ENCODE results near the gene ZSWIM3.

ZSWIM3 gene

GRCh38 chr20:45921337-45922189, 64.1 kb downstream of the ZSWIM3 start:
- H3K79me2 ChIP-seq (ENCODE audit: insufficient read depth, low read length), result no peaks in the 10 kb centered on the region
- no peak overlapping the region for H2AFZ ChIP-seq (ENCODE audit: low read depth, low read length)
- H3K9me3 ChIP-seq (ENCODE audit: insufficient read depth, low read length, severe bottlenecking), result no peaks in the 10 kb centered on the region
- ATAC-seq (ENCODE audit: insufficient read depth, low read depth), result no peak
- no peaks in the 10 kb centered on the region for H3K36me3 ChIP-seq (ENCODE audit: insufficient read depth, low read length)
- no peak overlapping the region for H3K4me2 ChIP-seq (ENCODE audit: insufficient read depth, low read length)
- no peak for TF ChIP-seq EZH2 (IDR thresholded peaks at IDR 0.05; ENCODE audit: borderline replicate concordance, low read depth, low read length, severe bottlenecking)
- TF ChIP-seq, protein P1, sequence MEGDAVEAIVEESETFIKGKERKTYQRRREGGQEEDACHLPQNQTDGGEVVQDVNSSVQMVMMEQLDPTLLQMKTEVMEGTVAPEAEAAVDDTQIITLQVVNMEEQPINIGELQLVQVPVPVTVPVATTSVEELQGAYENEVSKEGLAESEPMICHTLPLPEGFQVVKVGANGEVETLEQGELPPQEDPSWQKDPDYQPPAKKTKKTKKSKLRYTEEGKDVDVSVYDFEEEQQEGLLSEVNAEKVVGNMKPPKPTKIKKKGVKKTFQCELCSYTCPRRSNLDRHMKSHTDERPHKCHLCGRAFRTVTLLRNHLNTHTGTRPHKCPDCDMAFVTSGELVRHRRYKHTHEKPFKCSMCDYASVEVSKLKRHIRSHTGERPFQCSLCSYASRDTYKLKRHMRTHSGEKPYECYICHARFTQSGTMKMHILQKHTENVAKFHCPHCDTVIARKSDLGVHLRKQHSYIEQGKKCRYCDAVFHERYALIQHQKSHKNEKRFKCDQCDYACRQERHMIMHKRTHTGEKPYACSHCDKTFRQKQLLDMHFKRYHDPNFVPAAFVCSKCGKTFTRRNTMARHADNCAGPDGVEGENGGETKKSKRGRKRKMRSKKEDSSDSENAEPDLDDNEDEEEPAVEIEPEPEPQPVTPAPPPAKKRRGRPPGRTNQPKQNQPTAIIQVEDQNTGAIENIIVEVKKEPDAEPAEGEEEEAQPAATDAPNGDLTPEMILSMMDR (IDR thresholded peaks at IDR 0.05; ENCODE audit: borderline replicate concordance, extremely low read depth, low read length, poor library complexity, severe bottlenecking), result no peak
- H3K27ac ChIP-seq (ENCODE audit: low read length), result no peak overlapping the region
- no peak overlapping the region for H3K9ac ChIP-seq (ENCODE audit: low read depth, low read length)
- no peak overlapping the region for H3K4me3 ChIP-seq (ENCODE audit: low read depth in 1 of 2, low read length in 2 of 2)
- DNase-seq, result no peak
- no peaks in the 10 kb centered on the region for H3K4me1 ChIP-seq (ENCODE audit: insufficient read depth, low read length)
- no peaks in the 10 kb centered on the region for H4K20me1 ChIP-seq (ENCODE audit: insufficient read depth, low read length)
- H3K27me3 ChIP-seq (ENCODE audit: insufficient read depth, low read length, poor library complexity), result peaks cover 11% of the 10 kb centered on the region

GRCh38 chr20:45924391-45925261, 67.2 kb downstream of the ZSWIM3 start:
- no peak for DNase-seq
- Histone ChIP-seq H3K9me3 (ENCODE audit: insufficient read depth, low read length, severe bottlenecking) (no peaks in the 10 kb centered on the region), H3K4me2 (ENCODE audit: insufficient read depth, low read length) (no peak overlapping the region), H3K27me3 (ENCODE audit: insufficient read depth, low read length, poor library complexity) (peaks cover 11% of the 10 kb centered on the region), H4K20me1 (ENCODE audit: insufficient read depth, low read length) (no peaks in the 10 kb centered on the region), H3K36me3 (ENCODE audit: insufficient read depth, low read length) (no peaks in the 10 kb centered on the region), H3K4me1 (ENCODE audit: insufficient read depth, low read length) (no peaks in the 10 kb centered on the region), H3K27ac (ENCODE audit: low read length) (no peak overlapping the region), H3K9ac (ENCODE audit: low read depth, low read length) (no peak overlapping the region), H3K4me3 (ENCODE audit: low read depth in 1 of 2, low read length in 2 of 2) (no peak overlapping the region), H3K79me2 (ENCODE audit: insufficient read depth, low read length) (no peaks in the 10 kb centered on the region), H2AFZ (ENCODE audit: low read depth, low read length) (no peak overlapping the region)
- ATAC-seq (ENCODE audit: insufficient read depth, low read depth), result no peak
- no peak for TF ChIP-seq EZH2 (IDR thresholded peaks at IDR 0.05; ENCODE audit: borderline replicate concordance, low read depth, low read length, severe bottlenecking)
- TF ChIP-seq, protein P1 (IDR thresholded peaks at IDR 0.05; ENCODE audit: borderline replicate concordance, extremely low read depth, low read length, poor library complexity, severe bottlenecking), result no peak

- no peak for ATAC-seq (ENCODE audit: insufficient read depth, low read depth)
- peaks cover 1% of the 10 kb centered on the region for H3K27me3 ChIP-seq (ENCODE audit: insufficient read depth, low read length, poor library complexity)
- H3K27ac ChIP-seq (ENCODE audit: low read length), result no peak overlapping the region
- H3K4me1 ChIP-seq (ENCODE audit: insufficient read depth, low read length), result no peaks in the 10 kb centered on the region
- TF ChIP-seq EZH2 (IDR thresholded peaks at IDR 0.05; ENCODE audit: borderline replicate concordance, low read depth, low read length, severe bottlenecking), result no peak
- TF ChIP-seq, protein P1 (IDR thresholded peaks at IDR 0.05; ENCODE audit: borderline replicate concordance, extremely low read depth, low read length, poor library complexity, severe bottlenecking), result no peak
- no peak overlapping the region for H2AFZ ChIP-seq (ENCODE audit: low read depth, low read length)
- H3K36me3 ChIP-seq (ENCODE audit: insufficient read depth, low read length), result no peaks in the 10 kb centered on the region
- no peak for DNase-seq
- no peaks in the 10 kb centered on the region for H3K9me3 ChIP-seq (ENCODE audit: insufficient read depth, low read length, severe bottlenecking)
- no peak overlapping the region for H3K4me2 ChIP-seq (ENCODE audit: insufficient read depth, low read length)
- H3K9ac ChIP-seq (ENCODE audit: low read depth, low read length), result no peak overlapping the region
- H3K4me3 ChIP-seq (ENCODE audit: low read depth in 1 of 2, low read length in 2 of 2), result no peak overlapping the region
- no peaks in the 10 kb centered on the region for H4K20me1 ChIP-seq (ENCODE audit: insufficient read depth, low read length)
- H3K79me2 ChIP-seq (ENCODE audit: insufficient read depth, low read length), result no peaks in the 10 kb centered on the region
Observed at GRCh38 chr20:45925821-45926506, 68.5 kb downstream of the ZSWIM3 start.

Measured in DND-41 (cell line).